ENCODE measurements around the gene DNMT1. TPM values are rescaled to one million over a fixed set of nuclear protein-coding genes. Genes with fewer than 3 reads are reported as not detected.

The DNMT1 gene
- total and polyA plus RNA-seq, 2 donors (not counting 1 experiment from before 2014, with no cell fraction given): 53.0 to 119 TPM

DNA sequence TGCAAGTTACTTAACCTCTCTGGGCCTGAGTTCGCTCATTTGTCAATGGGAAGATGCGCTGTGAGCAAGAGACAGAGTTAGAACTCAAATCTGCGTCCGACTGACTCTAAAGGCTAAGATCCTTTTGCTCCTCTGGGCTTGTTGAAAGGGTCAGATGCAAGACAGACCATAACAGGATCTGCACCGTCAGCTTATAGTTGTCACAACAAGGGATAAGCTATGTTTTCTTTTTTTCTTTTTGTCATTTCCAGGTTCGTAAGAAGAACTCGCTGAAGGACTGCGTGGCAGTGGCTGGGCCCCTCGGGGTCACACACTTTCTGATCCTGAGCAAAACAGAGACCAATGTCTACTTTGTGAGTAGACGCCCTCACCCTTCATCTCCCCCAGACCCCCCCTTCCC lies 87.5 kb downstream of the DNMT1 start:
- CTCF ChIA-PET: interaction anchor here (1.1 to 15.9 kb wide), 4 partner anchors 5 to 143 kb away, joined by 4 to 263 read pairs (median 134); partner anchors contain the start of genes ANGPTL6, DNMT1, EIF3G and P2RY11
- intact Hi-C loops (cut with micrococcal nuclease): loop anchor here (10.0 kb wide), 1 partner anchor 298 kb away; the partner anchor contains the start of gene CDC37

More for the DNA sequence above, 87.5 kb downstream of the DNMT1 start:
- Histone ChIP-seq H3K9me3 (ENCODE audit: control extremely low read depth in 1 of 3, control insufficient read depth in 2 of 3, insufficient read depth in 1 of 3, low read length in 2 of 3) (no peaks in the 10 kb centered on the region), H4K20me1 (ENCODE audit: control insufficient read depth, insufficient read depth, low read length, poor library complexity, severe bottlenecking) (peaks cover 40% of the 10 kb centered on the region), H2AFZ (ENCODE audit: insufficient read depth, low read depth, low read length, poor library complexity, severe bottlenecking) (no peak overlapping the region), H3K4me2 (replicated peaks; ENCODE audit: low read depth, low read length, poor library complexity, severe bottlenecking) (peak overlapping the region; percentile 83), H3K27ac (ENCODE audit: low read length in 2 of 2) (peak overlapping the region in 1 of 2 donors; percentile 97), H3K36me3 (replicated peaks in 1 of 2; ENCODE audit: control extremely low read depth in 1 of 2, control insufficient read depth in 1 of 2, extremely low read depth in 1 of 2, insufficient read depth in 2 of 2, low read length in 1 of 2) (peaks cover 0 to 45% of the 10 kb centered on the region in 2 experiments), H3K79me2 (ENCODE audit: control insufficient read depth, insufficient read depth, low read length) (peaks cover 37% of the 10 kb centered on the region), H3K4me3 (ENCODE audit: control extremely low read depth in 1 of 5, extremely low read depth in 1 of 5, insufficient read depth in 1 of 5, low read depth in 2 of 5, low read length in 4 of 5) (peak overlapping the region in 4 of 5 experiments; percentile 56 to 71 (median 70)), H3K4me1 (ENCODE audit: control insufficient read depth in 2 of 2, insufficient read depth in 2 of 2, low read length in 2 of 2) (peaks cover 57 to 73% of the 10 kb centered on the region in 2 donors), H3K9ac (ENCODE audit: low read length) (peak overlapping the region; percentile 78), H3K27me3 (replicated peaks in 1 of 4; ENCODE audit: control extremely low read depth in 1 of 4, control insufficient read depth in 3 of 4, insufficient read depth in 4 of 4, low read length in 3 of 4) (no peaks in the 10 kb centered on the region)
- no peaks in the 10 kb centered on the region for H3K27me3 Mint-ChIP-seq
- TF ChIP-seq EZH2 (IDR thresholded peaks at IDR 0.05; ENCODE audit: borderline replicate concordance, insufficient read depth, low read depth, low read length, poor library complexity, severe bottlenecking): no peak
- TF ChIP-seq, protein P1, sequence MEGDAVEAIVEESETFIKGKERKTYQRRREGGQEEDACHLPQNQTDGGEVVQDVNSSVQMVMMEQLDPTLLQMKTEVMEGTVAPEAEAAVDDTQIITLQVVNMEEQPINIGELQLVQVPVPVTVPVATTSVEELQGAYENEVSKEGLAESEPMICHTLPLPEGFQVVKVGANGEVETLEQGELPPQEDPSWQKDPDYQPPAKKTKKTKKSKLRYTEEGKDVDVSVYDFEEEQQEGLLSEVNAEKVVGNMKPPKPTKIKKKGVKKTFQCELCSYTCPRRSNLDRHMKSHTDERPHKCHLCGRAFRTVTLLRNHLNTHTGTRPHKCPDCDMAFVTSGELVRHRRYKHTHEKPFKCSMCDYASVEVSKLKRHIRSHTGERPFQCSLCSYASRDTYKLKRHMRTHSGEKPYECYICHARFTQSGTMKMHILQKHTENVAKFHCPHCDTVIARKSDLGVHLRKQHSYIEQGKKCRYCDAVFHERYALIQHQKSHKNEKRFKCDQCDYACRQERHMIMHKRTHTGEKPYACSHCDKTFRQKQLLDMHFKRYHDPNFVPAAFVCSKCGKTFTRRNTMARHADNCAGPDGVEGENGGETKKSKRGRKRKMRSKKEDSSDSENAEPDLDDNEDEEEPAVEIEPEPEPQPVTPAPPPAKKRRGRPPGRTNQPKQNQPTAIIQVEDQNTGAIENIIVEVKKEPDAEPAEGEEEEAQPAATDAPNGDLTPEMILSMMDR (IDR thresholded peaks at IDR 0.05): no peak
- DNase-seq: peak; percentile 15
- ATAC-seq (ENCODE audit: low read depth): no peak
- H3K27ac Mint-ChIP-seq: peak overlapping the region; percentile 99
- peaks cover 62% of the 10 kb centered on the region for H3K4me1 Mint-ChIP-seq
- no peaks in the 10 kb centered on the region for H3K9me3 Mint-ChIP-seq (ENCODE audit: insufficient read depth)
- WGBS (ENCODE audit: insufficient coverage): 75% methylated on average over 10 of the region's 10 CpGs
- POLR2A ChIA-PET: interaction anchor here (0.5 to 0.7 kb wide), 2 partner anchors 26 to 270 kb away, joined by 4 to 8 read pairs; no protein-coding TSS in a partner anchor
- peak overlapping the region; percentile 92 for H3K4me3 Mint-ChIP-seq
